ENCODE results near the gene LMNTD2.

LMNTD2 gene

GRCh38 chr11:563066-563811, 2.7 kb upstream of the LMNTD2 start:
- H3K9ac ChIP-seq (ENCODE audit: low read length) = no peak overlapping the region
- H2BK120ac ChIP-seq (ENCODE audit: insufficient read depth, low read length, poor library complexity) = no peak overlapping the region
- no peak overlapping the region for H2BK12ac ChIP-seq (ENCODE audit: low read length)
- H3K4me3 ChIP-seq (ENCODE audit: low read depth, low read length) = peak overlapping the region; percentile 0
- H3K27ac ChIP-seq (ENCODE audit: low read depth, low read length) = peak overlapping the region; percentile 49
- peak overlapping the region; percentile 22 for H3K18ac ChIP-seq (ENCODE audit: low read length)
- WGBS (ENCODE audit: extremely low coverage, insufficient coverage, insufficient read length) = no CpG with 5 or more reads among the region's 18 CpGs
- peak overlapping the region; percentile 52 for H4K91ac ChIP-seq (ENCODE audit: low read depth, low read length)
- peak overlapping the region; percentile 33 for H3K14ac ChIP-seq (ENCODE audit: low read length)
- DNase-seq = peak; percentile 95 to 96
- peaks cover 40% of the 10 kb centered on the region for H3K79me1 ChIP-seq (ENCODE audit: low read length)
- H3K36me3 ChIP-seq (ENCODE audit: control insufficient read depth in 1 of 2, insufficient read depth in 2 of 2, low read length in 2 of 2) = peaks cover 16 to 22% of the 10 kb centered on the region in 2 experiments
- H3K23ac ChIP-seq (ENCODE audit: low read length) = no peak overlapping the region
- no peak overlapping the region for H2AK5ac ChIP-seq (ENCODE audit: low read length)
- peak overlapping the region; percentile 34 for H3K4ac ChIP-seq (ENCODE audit: low read depth, low read length)
- H4K8ac ChIP-seq (ENCODE audit: low read depth, low read length) = peak overlapping the region; percentile 8
- no peak overlapping the region for H2BK5ac ChIP-seq (ENCODE audit: low read depth, low read length, poor library complexity)
- H3K9me3 ChIP-seq (ENCODE audit: insufficient read depth, low read depth, low read length) = peaks cover 8% of the 10 kb centered on the region
- H3K27me3 ChIP-seq (ENCODE audit: insufficient read depth, low read length) = no peaks in the 10 kb centered on the region
- H2AFZ ChIP-seq (ENCODE audit: insufficient read depth, low read length, poor library complexity) = no peak overlapping the region
- no peak overlapping the region for H3K4me2 ChIP-seq (ENCODE audit: low read length)
- peaks cover 23% of the 10 kb centered on the region for H3K79me2 ChIP-seq (ENCODE audit: control insufficient read depth, insufficient read depth, low read length, poor library complexity)
- peaks cover 48 to 62% of the 10 kb centered on the region in 2 experiments for H3K4me1 ChIP-seq (ENCODE audit: control insufficient read depth in 1 of 2, insufficient read depth in 2 of 2, low read length in 2 of 2)
- H4K12ac ChIP-seq (ENCODE audit: low read depth, low read length) = no peak overlapping the region

GRCh38 chr11:562046-562645, 1.6 kb upstream of the LMNTD2 start:
- Histone ChIP-seq H3K79me1 (ENCODE audit: low read length) (peaks cover 36% of the 10 kb centered on the region), H3K18ac (ENCODE audit: low read length) (peak overlapping the region; percentile 81), H3K27ac (ENCODE audit: low read depth, low read length) (peak overlapping the region; percentile 69), H3K79me2 (ENCODE audit: control insufficient read depth, insufficient read depth, low read length, poor library complexity) (peaks cover 20% of the 10 kb centered on the region), H2BK12ac (ENCODE audit: low read length) (no peak overlapping the region), H3K9me3 (ENCODE audit: insufficient read depth, low read depth, low read length) (peaks cover 4% of the 10 kb centered on the region), H2AK5ac (ENCODE audit: low read length) (peak overlapping the region; percentile 10), H3K14ac (ENCODE audit: low read length) (peak overlapping the region; percentile 58), H3K9ac (ENCODE audit: low read length) (peak overlapping the region; percentile 42), H2AFZ (ENCODE audit: insufficient read depth, low read length, poor library complexity) (no peak overlapping the region), H2BK120ac (ENCODE audit: insufficient read depth, low read length, poor library complexity) (peak overlapping the region; percentile 47), H2BK5ac (ENCODE audit: low read depth, low read length, poor library complexity) (peak overlapping the region; percentile 48), H3K4me2 (ENCODE audit: low read length) (peak overlapping the region; percentile 77), H4K8ac (ENCODE audit: low read depth, low read length) (peak overlapping the region; percentile 61), H3K23ac (ENCODE audit: low read length) (no peak overlapping the region), H3K36me3 (ENCODE audit: control insufficient read depth in 1 of 2, insufficient read depth in 2 of 2, low read length in 2 of 2) (peaks cover 14 to 22% of the 10 kb centered on the region in 2 experiments), H3K4ac (ENCODE audit: low read depth, low read length) (peak overlapping the region; percentile 82), H3K4me3 (ENCODE audit: low read depth, low read length) (peak overlapping the region; percentile 86), H4K91ac (ENCODE audit: low read depth, low read length) (peak overlapping the region; percentile 56), H3K4me1 (ENCODE audit: control insufficient read depth in 1 of 2, insufficient read depth in 2 of 2, low read length in 2 of 2) (peaks cover 48 to 53% of the 10 kb centered on the region in 2 experiments), H4K12ac (ENCODE audit: low read depth, low read length) (no peak overlapping the region), H3K27me3 (ENCODE audit: insufficient read depth, low read length) (no peaks in the 10 kb centered on the region)
- WGBS (ENCODE audit: extremely low coverage, insufficient coverage, insufficient read length) = no CpG with 5 or more reads among the region's 29 CpGs
- peak; percentile 66 to 80 for DNase-seq

GRCh38 chr11:561148-562003, 838 bp upstream of the LMNTD2 start:
- H3K9me3 ChIP-seq (ENCODE audit: insufficient read depth, low read depth, low read length) = peaks cover 6% of the 10 kb centered on the region
- peaks cover 35% of the 10 kb centered on the region for H3K79me1 ChIP-seq (ENCODE audit: low read length)
- peaks cover 11 to 22% of the 10 kb centered on the region in 2 experiments for H3K36me3 ChIP-seq (ENCODE audit: control insufficient read depth in 1 of 2, insufficient read depth in 2 of 2, low read length in 2 of 2)
- H2AFZ ChIP-seq (ENCODE audit: insufficient read depth, low read length, poor library complexity) = peak overlapping the region; percentile 57
- peak overlapping the region; percentile 56 for H4K91ac ChIP-seq (ENCODE audit: low read depth, low read length)
- peak overlapping the region; percentile 77 for H3K4me2 ChIP-seq (ENCODE audit: low read length)
- WGBS (ENCODE audit: extremely low coverage, insufficient coverage, insufficient read length) = no CpG with 5 or more reads among the region's 67 CpGs
- peak overlapping the region; percentile 83 for H3K9ac ChIP-seq (ENCODE audit: low read length)
- no peak overlapping the region for H3K23ac ChIP-seq (ENCODE audit: low read length)
- H3K4ac ChIP-seq (ENCODE audit: low read depth, low read length) = peak overlapping the region; percentile 82
- H3K14ac ChIP-seq (ENCODE audit: low read length) = peak overlapping the region; percentile 58
- H2BK5ac ChIP-seq (ENCODE audit: low read depth, low read length, poor library complexity) = peak overlapping the region; percentile 48
- peaks cover 5% of the 10 kb centered on the region for H3K27me3 ChIP-seq (ENCODE audit: insufficient read depth, low read length)
- H3K79me2 ChIP-seq (ENCODE audit: control insufficient read depth, insufficient read depth, low read length, poor library complexity) = peaks cover 20% of the 10 kb centered on the region
- peak overlapping the region; percentile 86 for H3K4me3 ChIP-seq (ENCODE audit: low read depth, low read length)
- peak overlapping the region; percentile 81 for H2AK5ac ChIP-seq (ENCODE audit: low read length)
- peaks cover 48 to 51% of the 10 kb centered on the region in 2 experiments for H3K4me1 ChIP-seq (ENCODE audit: control insufficient read depth in 1 of 2, insufficient read depth in 2 of 2, low read length in 2 of 2)
- H3K18ac ChIP-seq (ENCODE audit: low read length) = peak overlapping the region; percentile 81
- H4K12ac ChIP-seq (ENCODE audit: low read depth, low read length) = peak overlapping the region; percentile 43
- DNase-seq = peak in 1 of 2 donors; percentile 60
- H4K8ac ChIP-seq (ENCODE audit: low read depth, low read length) = peak overlapping the region; percentile 61
- peak overlapping the region; percentile 69 for H3K27ac ChIP-seq (ENCODE audit: low read depth, low read length)
- H2BK120ac ChIP-seq (ENCODE audit: insufficient read depth, low read length, poor library complexity) = peak overlapping the region; percentile 47
- peak overlapping the region; percentile 1 for H2BK12ac ChIP-seq (ENCODE audit: low read length)

GRCh38 chr11:559712-560304, 730 bp downstream of the LMNTD2 start:
- Histone ChIP-seq H2AK5ac (ENCODE audit: low read length) (peak overlapping the region; percentile 12), H4K8ac (ENCODE audit: low read depth, low read length) (peak overlapping the region; percentile 97), H3K4me1 (ENCODE audit: control insufficient read depth in 1 of 2, insufficient read depth in 2 of 2, low read length in 2 of 2) (peaks cover 37 to 45% of the 10 kb centered on the region in 2 experiments), H3K27ac (ENCODE audit: low read depth, low read length) (peak overlapping the region; percentile 89), H2BK120ac (ENCODE audit: insufficient read depth, low read length, poor library complexity) (peak overlapping the region; percentile 83), H3K23ac (ENCODE audit: low read length) (no peak overlapping the region), H4K12ac (ENCODE audit: low read depth, low read length) (peak overlapping the region; percentile 94), H3K36me3 (ENCODE audit: control insufficient read depth in 1 of 2, insufficient read depth in 2 of 2, low read length in 2 of 2) (peaks cover 11 to 22% of the 10 kb centered on the region in 2 experiments), H2AFZ (ENCODE audit: insufficient read depth, low read length, poor library complexity) (peak overlapping the region; percentile 78), H3K9me3 (ENCODE audit: insufficient read depth, low read depth, low read length) (peaks cover 6% of the 10 kb centered on the region), H3K18ac (ENCODE audit: low read length) (peak overlapping the region; percentile 19), H3K4me3 (ENCODE audit: low read depth, low read length) (peak overlapping the region; percentile 59), H3K27me3 (ENCODE audit: insufficient read depth, low read length) (peaks cover 17% of the 10 kb centered on the region), H4K91ac (ENCODE audit: low read depth, low read length) (peak overlapping the region; percentile 96), H2BK5ac (ENCODE audit: low read depth, low read length, poor library complexity) (peak overlapping the region; percentile 86), H3K14ac (ENCODE audit: low read length) (peak overlapping the region; percentile 94), H3K4me2 (ENCODE audit: low read length) (peak overlapping the region; percentile 61), H3K79me1 (ENCODE audit: low read length) (peaks cover 33% of the 10 kb centered on the region), H3K79me2 (ENCODE audit: control insufficient read depth, insufficient read depth, low read length, poor library complexity) (peaks cover 20% of the 10 kb centered on the region), H3K9ac (ENCODE audit: low read length) (no peak overlapping the region), H3K4ac (ENCODE audit: low read depth, low read length) (peak overlapping the region; percentile 9), H2BK12ac (ENCODE audit: low read length) (peak overlapping the region; percentile 4)
- peak; percentile 54 to 70 for DNase-seq
- no CpG with 5 or more reads among the region's 18 CpGs for WGBS (ENCODE audit: extremely low coverage, insufficient coverage, insufficient read length)
